ENCODE results near the gene WDFY4. TPM values are rescaled to one million over a fixed set of nuclear protein-coding genes. Genes with fewer than 3 reads are reported as not detected.
A peak's percentile ranks its signal among the peaks of the same experiment; 100 is the strongest.

The WDFY4 gene
- total RNA-seq, 1 donor from 2014 or later: 6.4 TPM

DNA sequence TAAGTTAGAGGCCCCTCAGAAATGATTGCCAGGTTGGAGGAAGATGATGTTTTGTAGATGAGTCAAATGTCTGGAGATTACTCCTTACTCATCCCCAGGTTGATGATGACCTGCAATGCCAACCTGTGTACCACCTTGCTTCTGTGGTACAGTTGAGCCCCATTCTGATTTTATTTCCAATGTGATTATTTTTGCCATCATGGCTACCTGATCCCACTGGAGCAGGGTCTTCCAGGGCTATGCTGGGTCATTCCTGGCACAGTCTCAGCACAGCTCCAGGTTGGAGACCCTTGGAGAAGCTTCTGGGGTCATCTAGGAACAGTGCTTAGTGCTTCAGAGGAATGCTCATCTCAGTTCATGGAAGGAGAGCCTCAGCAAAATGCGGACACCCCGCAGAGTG, 220.6 kb downstream of the WDFY4 start:
- Histone ChIP-seq H3K4me3 (no peak overlapping the region), H3K27ac (no peak overlapping the region), H3K27me3 (no peaks in the 10 kb centered on the region), H3K9me3 (no peaks in the 10 kb centered on the region), H3K4me1 (no peaks in the 10 kb centered on the region), H3K36me3 (no peaks in the 10 kb centered on the region)
- peak; percentile 56 to 70 for DNase-seq (ENCODE audit: extremely low spot score in 2 of 2)
- TF ChIP-seq POLR2A (IDR thresholded peaks at IDR 0.05) (no peak), POLR2AphosphoS5 (IDR thresholded peaks at IDR 0.05; ENCODE audit: insufficient read depth in 1 of 2, low read depth in 1 of 2) (no peak), CTCF (IDR thresholded peaks at IDR 0.05) (no peak)
- intact Hi-C loops (cut with DNase I): no loop called here

- intact Hi-C loops (cut with DNase I): no loop called here
- H3K4me1 ChIP-seq: no peaks in the 10 kb centered on the region
- no peak for DNase-seq (ENCODE audit: extremely low spot score in 2 of 2)
- no peaks in the 10 kb centered on the region for H3K27me3 ChIP-seq
- no peaks in the 10 kb centered on the region for H3K36me3 ChIP-seq
- H3K9me3 ChIP-seq: no peaks in the 10 kb centered on the region
- TF ChIP-seq POLR2A (IDR thresholded peaks at IDR 0.05) (no peak), POLR2AphosphoS5 (IDR thresholded peaks at IDR 0.05; ENCODE audit: insufficient read depth in 1 of 2, low read depth in 1 of 2) (no peak), CTCF (IDR thresholded peaks at IDR 0.05) (no peak)
- H3K27ac ChIP-seq: no peak overlapping the region
- no peak overlapping the region for H3K4me3 ChIP-seq
Observed at GRCh38 chr10:48906841-48907240, 222.2 kb downstream of the WDFY4 start.

- Histone ChIP-seq H3K9me3 (no peaks in the 10 kb centered on the region), H3K27me3 (no peaks in the 10 kb centered on the region), H3K36me3 (no peaks in the 10 kb centered on the region), H3K27ac (no peak overlapping the region), H3K4me3 (no peak overlapping the region), H3K4me1 (no peaks in the 10 kb centered on the region)
- no peak for TF ChIP-seq POLR2AphosphoS5 (IDR thresholded peaks at IDR 0.05; ENCODE audit: insufficient read depth in 1 of 2, low read depth in 1 of 2)
- no peak for TF ChIP-seq CTCF (IDR thresholded peaks at IDR 0.05)
- no peak for TF ChIP-seq POLR2A (IDR thresholded peaks at IDR 0.05)
- peak in 1 of 2 donors; percentile 70 for DNase-seq (ENCODE audit: extremely low spot score in 2 of 2)
- intact Hi-C loops (cut with DNase I): no loop called here
Observed at GRCh38 chr10:48907730-48908129, 223.1 kb downstream of the WDFY4 start.

DNA sequence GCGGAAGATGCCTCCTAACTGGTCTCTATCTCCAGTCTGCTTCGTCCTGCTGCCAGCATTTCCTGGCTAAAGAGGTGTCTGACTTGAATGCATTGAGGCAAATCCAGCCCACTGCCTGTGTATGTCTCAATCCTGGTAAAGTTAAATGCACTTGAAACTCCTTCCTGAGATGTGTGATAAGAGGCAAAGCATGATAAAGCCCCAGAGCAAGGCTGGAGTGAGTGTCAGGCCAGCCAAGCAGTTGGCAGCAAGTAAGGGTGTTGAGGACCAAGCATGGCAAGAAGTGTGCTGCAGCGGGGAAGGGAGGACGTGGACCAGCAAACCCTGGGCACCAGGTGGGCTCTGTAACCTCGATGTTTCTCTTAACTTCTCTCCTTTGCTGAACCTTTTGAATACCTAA, 225.9 kb downstream of the WDFY4 start:
- no peaks in the 10 kb centered on the region for H3K4me1 ChIP-seq
- H3K4me3 ChIP-seq: no peak overlapping the region
- no peaks in the 10 kb centered on the region for H3K9me3 ChIP-seq
- H3K27me3 ChIP-seq: no peaks in the 10 kb centered on the region
- peak in 1 of 2 donors; percentile 29 for DNase-seq (ENCODE audit: extremely low spot score in 2 of 2)
- TF ChIP-seq POLR2AphosphoS5 (IDR thresholded peaks at IDR 0.05; ENCODE audit: insufficient read depth in 1 of 2, low read depth in 1 of 2) (no peak), CTCF (IDR thresholded peaks at IDR 0.05) (no peak), POLR2A (IDR thresholded peaks at IDR 0.05) (no peak)
- no peak overlapping the region for H3K27ac ChIP-seq
- intact Hi-C loops (cut with DNase I): no loop called here
- no peaks in the 10 kb centered on the region for H3K36me3 ChIP-seq

DNA sequence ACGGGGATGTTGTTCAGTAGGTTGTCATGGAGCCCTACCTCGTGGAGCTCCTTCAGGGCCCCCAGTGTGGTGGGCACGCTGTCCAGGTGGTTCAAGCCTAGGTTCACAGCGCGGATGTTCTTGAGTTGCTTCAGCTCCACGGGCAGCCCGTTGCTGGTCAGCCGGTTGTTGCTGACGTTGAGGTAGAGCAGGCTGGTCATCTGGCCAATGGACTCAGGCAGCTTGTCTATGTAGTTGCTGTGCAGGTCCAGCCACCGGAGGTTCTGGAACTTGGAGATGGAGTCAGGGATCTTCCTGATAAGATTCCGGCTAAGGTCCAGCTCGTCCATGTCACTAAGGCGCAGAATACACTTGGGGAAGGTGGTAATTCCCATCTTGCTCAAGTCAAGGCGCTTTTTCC, 229.0 kb downstream of the WDFY4 start:
- peak; percentile 81 to 88 for DNase-seq (ENCODE audit: extremely low spot score in 2 of 2)
- H3K36me3 ChIP-seq: no peaks in the 10 kb centered on the region
- no peaks in the 10 kb centered on the region for H3K27me3 ChIP-seq
- no peaks in the 10 kb centered on the region for H3K4me1 ChIP-seq
- no peak overlapping the region for H3K27ac ChIP-seq
- H3K9me3 ChIP-seq: no peaks in the 10 kb centered on the region
- intact Hi-C loops (cut with DNase I): no loop called here
- TF ChIP-seq POLR2AphosphoS5 (IDR thresholded peaks at IDR 0.05; ENCODE audit: insufficient read depth in 1 of 2, low read depth in 1 of 2): no peak
- TF ChIP-seq CTCF (IDR thresholded peaks at IDR 0.05): no peak
- no peak for TF ChIP-seq POLR2A (IDR thresholded peaks at IDR 0.05)
- H3K4me3 ChIP-seq: no peak overlapping the region
